H1 (cell line): ENCODE measurements around the gene KLF18.

Source experiments
- CTCF ChIP-seq, 3 experiments: IDR thresholded peaks; 1 replicate in 2 of 3; 2 replicates in 1 of 3; pipeline versions ENCODE4 v1.5.1 to v1.6.1; 2011; ENCODE audit warnings: low read length in 3 of 3, mild to moderate bottlenecking in 3 of 3, inconsistent platforms in 2 of 3, low read depth in 1 of 3, moderate library complexity in 1 of 3; ENCODE audit not compliant: insufficient read depth in 1 of 3; ENCODE audit errors: control extremely low read depth in 1 of 3
- GABPA ChIP-seq: IDR thresholded peaks from 2 replicates; pipeline ENCODE4 v1.6.1; 2011; ENCODE audit warnings: mild to moderate bottlenecking, low read length, moderate library complexity, borderline replicate concordance; ENCODE audit not compliant: insufficient read depth
- HDAC2 ChIP-seq, 2 experiments: fragments of 300-600 bp in 1 of 2; sonication (generic) in 1 of 2; IDR thresholded peaks; 2 replicates each; pipeline ENCODE4 v1.6.1; 2011 to 2012; ENCODE audit warnings: low read depth in 2 of 2, low read length in 2 of 2, mild to moderate bottlenecking in 2 of 2, moderate library complexity in 2 of 2, borderline replicate concordance in 1 of 2, inconsistent platforms in 1 of 2
- POU5F1 ChIP-seq: IDR thresholded peaks from 2 replicates; pipeline ENCODE4 v1.6.1; 2011; ENCODE audit warnings: low read depth, mild to moderate bottlenecking, low read length, moderate library complexity
- SP4 ChIP-seq: IDR thresholded peaks from 2 replicates; pipeline ENCODE4 v1.6.1; 2012; ENCODE audit warnings: low read length, inconsistent platforms

- TF ChIP-seq CTCF (IDR thresholded peaks at IDR 0.05; ENCODE audit: control extremely low read depth in 1 of 3, insufficient read depth in 1 of 3, low read depth in 1 of 3, low read length in 3 of 3) = no peak
- no peak for TF ChIP-seq SP4
- no peak for TF ChIP-seq HDAC2 (IDR thresholded peaks at IDR 0.05; ENCODE audit: borderline replicate concordance in 1 of 2, low read depth in 2 of 2, low read length in 2 of 2)
- no peak for TF ChIP-seq POU5F1
- TF ChIP-seq GABPA = no peak
These were observed 10.4 kb upstream of the KLF18 start for GRCh38 chr1:44151808-44152207.
